HPDE6-E6E7 (cell line): Measurements from ENCODE around the gene CTSO.
"Not testable (repeated sequence)": the region's sequence is repeated elsewhere in the genome, so short reads cannot be mapped to it uniquely, and the experiment has no call there.

Source experiments
- DNase-seq: peaks from one replicate; pipeline ENCODE4 v3.0.0; 2011; ENCODE audit warnings: missing footprints; ENCODE audit errors: extremely low spot score

The CTSO gene

DNA sequence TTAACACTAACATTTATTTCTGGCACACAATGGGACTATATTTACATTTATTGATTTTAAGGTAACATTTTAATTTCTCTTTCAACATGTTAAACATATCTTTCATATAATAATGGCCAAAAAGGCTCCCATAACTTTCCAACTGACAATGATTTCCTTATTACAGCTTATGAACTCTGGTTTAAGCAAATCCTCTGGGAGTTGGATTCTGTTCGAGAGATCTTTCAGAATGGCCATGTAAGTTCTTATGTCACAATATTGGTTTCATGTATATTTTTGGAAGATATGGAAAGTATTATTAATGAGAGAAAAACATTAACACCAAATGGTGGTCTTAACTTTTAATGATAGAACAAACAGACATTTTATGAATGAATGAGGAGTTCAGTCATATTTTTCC is 46.1 kb downstream of the CTSO start:
- no peak for DNase-seq

DNA sequence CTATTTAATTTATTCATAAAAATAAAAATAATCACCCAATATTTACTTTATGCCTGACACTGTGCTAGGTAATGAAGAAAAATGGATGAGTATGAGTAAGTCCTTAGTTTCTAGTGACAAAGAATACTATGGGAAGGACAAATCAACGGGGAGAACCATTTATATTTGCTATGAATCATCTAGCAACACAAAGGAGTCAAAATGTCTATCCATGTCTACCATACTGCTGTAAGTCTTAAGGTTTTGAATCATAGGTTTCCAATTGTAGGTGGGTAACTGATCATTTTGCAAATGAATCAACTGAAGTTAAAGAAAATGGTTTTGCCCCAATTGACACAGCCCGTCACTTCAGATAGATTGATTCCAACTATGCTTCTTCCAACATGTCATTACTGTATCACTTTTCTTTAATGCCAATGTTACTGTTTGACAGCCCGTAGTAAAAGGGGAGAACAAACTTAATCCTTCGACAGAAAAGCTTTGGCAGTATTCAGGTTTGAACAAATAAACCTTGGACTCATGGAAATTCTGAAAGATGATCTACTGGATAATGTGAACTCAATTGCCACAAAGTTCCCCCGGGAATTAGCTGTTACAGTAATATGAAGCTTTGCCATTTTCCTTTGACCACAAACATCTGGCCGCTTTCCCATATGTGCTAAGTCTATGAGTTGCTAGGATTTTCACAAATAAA is 47.0 kb downstream of the CTSO start:
- no peak for DNase-seq

DNA sequence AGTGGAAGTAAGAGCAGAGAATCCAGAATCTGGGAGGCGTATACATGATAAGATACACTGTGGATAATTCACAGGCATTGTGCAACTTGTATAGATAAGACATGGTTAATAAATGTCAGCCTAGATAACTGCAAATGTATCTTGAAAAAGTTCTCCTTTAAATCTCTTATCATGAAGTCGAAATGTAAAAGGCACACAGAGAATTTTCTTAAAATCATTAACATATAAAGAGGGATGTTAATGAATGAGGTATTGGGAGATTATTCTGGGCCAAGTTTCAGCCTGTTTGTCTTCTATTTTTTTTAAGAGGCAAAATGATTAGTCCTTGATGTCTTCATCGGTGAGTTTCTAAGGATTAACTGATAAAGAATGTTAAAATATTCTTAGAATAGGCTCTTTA is 49.3 kb downstream of the CTSO start:
- no peak for DNase-seq

DNA sequence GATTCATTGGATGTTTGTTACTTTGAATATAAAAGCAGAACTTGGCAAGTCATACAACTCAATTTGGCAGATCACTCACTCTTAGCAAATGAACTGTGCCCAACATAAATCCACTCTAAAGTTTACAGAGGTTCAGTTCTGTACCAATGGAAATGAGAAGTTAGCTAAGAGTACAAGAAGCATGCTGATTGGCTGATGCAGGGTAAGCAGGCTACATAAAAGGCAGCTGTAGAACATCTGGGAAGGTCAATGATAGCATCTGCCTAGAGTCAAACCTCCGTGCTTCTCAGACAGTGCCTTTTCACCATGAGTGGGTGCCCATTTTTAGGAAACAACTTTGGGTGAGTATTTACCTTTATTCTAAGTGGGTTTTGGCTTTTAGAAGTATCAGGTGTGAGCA is 50.2 kb downstream of the CTSO start, which contains the start of gene TDO2:
Gene TDO2, plus strand, starts transcription at position 244 of the 400 bp plus-strand sequence. Its CDS starts 63 bp downstream, at position 307.
- no peak for DNase-seq

DNA sequence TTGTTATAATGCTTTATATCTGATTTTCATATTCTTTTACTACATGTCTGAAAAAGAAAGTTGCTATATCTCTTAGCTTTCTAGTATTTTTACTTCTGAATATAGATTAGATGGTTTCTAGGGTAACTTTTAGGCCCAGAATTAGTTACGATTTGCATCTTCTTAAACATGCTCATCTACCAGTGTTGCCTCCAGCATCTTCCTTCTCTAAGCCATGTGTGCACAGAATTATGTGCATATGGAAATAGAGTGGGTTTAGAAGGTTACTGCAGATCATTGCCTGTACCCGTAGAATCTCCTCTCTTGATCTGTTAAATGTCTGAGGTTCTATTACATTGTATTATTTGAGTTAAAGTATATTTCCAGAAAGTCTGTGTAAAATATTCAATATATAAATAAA is 52.7 kb downstream of the CTSO start:
- DNase-seq: no peak

DNA sequence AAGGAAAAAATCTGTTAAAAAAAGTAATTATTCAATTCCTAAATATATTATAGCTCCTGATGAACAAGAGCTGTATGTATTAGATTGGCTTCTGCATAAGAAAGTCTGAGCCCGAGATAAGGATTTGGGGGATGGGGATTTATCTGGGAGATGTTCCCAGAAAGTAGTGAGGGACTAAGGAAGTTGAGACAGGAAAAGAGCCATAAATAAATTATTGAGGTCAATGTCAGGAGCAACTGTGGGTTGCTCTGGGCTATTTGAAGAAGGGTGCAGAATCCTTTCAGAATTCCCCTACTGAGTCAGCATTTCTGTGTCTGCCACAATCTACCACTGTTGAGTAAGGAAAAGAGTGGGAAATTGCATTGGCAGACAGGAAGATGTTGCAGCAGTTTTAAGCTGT is 53.3 kb downstream of the CTSO start:
- DNase-seq: no peak

DNA sequence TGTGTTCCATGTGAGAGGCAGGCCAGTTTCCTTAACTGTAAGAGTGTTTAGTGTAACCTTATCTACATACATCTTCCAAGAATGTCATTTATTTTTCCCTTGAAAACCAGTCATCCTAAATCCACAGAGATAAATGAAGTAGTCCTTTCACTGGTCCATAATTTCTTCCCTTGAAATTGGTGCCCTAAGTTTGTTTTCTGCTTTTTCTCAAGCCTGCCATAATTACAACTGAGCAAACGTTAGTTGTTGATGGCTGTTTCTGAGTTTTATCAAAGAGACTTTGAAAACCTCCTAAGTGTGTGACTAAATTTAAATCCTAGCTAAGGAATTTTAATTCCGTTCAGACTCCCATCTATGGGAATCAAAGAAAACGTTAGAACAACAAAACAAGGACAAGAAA is 53.8 kb downstream of the CTSO start:
- no peak for DNase-seq

DNA sequence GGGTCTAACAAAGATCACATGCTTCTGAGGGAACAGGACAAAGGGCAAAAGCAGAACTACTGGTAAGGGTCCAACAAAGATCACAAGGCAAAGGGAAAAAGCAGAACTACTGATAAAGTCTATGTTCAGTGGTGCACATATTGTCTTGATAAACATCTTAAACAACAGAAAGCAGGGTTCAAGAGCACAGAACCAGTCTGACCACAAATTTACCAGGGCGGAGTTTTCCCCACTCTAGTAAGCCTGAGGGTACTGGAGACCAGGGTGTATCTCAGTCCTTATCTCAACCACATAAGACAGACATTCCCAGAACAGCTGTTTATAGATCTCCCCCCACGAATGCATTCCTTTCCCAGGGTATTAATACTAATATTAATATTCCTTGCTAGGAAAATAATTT is 55.3 kb downstream of the CTSO start:
- DNase-seq: not testable (repeated sequence)

DNA sequence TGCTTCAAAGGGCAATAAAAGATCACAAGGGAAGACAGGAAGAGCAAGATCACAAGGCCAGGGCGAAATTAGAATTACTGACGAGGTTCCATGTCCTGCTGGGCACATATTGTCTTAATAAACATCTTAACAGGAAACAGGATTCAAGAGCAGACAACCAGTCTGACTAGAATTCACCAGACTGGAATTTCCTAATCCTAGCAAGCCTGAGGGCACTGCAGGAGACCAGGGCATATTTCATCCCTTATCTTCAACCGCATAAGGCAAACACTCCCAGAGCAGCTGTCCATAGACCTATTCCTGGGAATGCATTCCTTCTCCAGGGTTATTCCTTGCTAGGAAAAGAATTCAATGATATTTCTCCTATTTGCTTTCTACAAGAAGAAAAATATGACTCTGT is 62.6 kb downstream of the CTSO start:
- DNase-seq: no peak

DNA sequence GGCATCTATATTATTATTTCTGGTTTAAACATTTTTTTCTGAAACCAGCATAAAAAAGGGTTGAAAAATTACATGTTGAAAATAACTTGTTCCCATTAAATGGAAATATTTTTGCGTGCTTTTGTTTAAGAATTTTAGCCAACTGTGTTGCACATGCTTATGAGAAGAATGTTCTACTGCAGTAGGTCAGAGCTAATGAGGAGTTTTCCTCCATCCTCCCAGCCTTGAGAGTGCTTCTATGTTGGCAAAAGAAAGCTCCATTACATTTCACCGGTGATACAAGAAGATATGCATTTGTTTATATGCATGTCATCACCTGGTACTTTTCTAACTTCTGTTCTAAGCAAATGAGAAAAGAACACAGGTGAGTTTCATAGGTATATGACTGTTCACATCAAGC is 63.7 kb downstream of the CTSO start:
- DNase-seq: no peak

DNA sequence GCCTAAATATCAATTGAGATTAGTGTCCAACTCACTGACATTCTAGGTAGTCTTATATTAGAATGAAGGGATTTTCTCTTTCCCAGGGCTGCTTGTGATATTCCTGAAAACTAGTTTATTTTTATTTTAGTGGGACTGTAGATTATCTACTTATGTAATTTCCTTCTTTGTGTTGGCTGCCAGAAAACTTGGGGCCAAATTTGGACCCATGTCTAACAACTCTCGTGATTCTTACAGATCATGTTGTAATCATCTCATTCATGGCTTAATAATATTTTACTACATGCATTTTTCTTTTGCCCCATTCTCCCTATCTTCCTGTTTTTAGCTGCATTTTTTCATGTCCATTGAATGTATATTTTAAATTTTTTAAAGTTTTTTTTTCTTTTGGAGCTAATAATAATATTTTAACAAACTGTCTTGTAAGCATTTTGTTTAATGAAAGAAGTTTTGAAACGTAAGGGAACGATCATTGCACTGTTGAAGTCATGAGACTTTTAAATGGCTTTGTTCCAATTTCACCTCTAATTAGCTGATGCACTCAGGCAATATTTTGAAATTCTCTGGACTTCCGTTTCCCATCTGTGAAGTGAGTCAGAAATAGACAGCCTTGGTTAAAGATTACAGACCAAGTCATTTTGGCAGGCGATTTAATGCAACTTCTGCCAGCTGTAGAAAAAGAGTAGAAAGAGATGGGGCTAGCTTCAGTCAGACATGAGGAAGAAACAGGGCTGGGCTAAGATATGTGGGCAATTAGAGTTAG is 64.5 kb downstream of the CTSO start:
- DNase-seq: peak; percentile 12

DNA sequence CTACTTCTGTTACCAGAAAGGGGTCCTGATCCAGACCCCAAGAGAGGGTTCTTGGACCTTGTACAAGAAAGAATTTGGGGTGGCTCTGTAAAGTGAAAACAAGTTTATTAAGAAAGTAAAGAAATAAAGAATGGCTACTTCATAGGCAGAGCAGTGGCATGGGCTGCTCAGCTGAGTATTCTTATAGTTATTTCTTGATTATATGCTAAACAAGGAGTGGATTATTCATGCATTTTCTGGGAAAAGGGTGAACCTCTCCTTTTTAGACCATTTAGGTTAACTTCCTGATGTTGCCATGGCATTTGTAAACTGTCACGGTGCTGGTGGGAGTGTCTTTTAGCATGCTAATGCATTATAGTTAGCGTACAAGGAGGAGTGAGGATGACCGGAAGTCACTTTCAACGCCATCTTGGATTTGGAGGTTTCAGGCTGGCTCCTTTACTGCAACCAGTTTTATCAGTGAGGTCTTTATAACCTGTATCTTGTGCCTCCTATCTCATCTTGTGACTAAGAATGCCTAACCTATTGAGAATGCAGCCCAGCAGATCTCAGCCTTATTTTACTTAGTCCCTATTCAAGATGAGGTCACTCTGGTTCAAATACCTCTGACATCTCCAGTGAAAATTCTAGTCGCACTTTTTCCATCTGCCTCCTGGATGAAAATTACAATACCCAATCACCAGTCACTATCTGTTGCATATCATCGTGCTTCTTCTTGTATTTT is 65.7 kb downstream of the CTSO start:
- DNase-seq: no peak

DNA sequence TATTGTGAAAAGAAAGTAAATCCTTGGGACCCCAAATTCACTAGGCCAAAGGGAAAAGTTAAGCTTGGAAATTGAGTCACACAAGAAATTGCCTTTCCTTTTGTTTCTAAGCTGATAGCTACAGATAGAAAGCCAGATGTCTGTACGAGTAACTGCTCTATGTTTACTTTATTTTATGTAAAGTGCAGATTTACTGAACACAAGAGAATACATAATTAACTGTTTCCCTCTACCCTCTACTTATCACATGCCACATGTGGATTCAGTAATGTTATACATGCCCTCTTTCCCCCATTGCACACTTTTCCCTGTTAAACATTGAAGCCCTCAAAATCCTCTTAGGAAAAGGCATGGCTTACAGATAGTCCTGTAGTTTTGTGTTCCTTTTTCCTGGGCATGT is 66.6 kb downstream of the CTSO start:
- no peak for DNase-seq

DNA sequence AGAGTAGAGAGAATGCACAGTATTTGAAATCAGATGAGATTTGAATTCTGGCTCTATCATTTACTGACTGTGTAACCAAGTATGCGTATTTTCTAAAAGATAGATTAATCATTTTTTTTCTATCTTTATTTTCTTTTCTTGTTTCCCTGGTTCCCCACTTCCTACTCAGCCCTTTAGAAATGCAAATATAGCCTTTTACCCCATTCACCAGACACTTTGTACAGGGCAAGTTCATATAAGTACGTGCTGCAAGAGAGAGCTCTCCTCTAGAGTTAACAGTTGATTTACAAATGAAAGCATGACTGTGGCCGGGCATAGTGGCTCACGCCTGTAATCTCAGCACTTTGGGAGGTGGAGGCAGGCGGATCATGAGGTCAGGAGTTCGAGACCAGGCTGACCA is 68.0 kb downstream of the CTSO start:
- DNase-seq: no peak

DNA sequence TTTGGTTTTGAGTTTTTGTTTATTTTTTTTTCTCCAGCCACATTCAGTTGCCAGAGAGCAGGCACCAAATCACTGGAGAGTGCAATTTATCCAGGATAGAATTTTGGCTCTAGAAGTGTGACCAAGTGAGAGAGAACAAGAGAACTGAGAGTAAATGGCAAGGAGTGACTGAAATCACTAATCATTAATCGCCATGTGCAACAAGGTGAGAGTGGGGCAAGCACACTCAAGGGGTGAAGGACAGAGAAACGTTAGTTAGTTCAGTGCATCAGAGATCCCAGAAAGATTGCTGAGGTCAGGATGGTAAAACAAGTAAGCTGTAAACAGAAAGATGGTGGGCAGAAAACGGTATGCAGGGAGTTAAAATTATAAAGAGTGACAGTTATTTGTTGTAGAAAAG is 69.8 kb downstream of the CTSO start:
- no peak for DNase-seq

DNA sequence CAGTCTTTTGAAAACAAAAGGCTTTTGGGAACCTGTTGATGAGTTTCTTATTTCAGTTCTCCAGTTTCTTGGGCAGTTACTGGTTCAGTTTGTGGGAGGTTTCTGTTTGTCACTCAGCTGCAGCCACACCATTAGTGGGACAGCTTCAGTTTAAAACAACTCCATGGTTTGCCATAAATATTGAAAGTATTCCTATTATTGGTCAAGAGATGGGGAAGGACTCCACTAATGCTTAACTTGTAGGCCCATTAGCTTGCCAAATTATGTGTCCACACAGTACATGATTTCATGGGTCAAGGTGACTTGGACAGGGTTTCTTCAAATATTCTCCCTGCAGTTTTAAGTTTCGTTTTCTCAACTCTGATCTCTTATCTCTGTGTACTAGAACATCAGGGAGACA is 72.1 kb downstream of the CTSO start:
- no peak for DNase-seq

DNA sequence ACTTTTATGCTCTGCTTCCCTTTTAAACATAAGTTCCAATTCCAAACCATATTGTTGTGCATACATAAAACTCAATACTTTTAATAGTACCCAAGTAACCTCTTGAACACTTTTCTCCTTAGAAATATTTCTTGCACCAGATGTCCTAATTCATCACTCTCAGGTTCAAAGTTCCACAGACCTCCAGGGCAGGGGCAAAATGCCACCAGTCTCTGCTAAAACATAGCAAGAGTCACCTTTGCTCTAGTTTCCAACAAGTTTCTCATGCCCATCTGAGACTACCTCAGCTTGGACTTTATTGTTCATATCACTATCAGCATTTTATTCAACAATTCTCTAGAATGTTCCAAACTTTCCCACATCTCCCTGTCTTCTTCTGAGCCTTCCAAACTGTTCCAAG is 73.9 kb downstream of the CTSO start:
- DNase-seq: no peak

DNA sequence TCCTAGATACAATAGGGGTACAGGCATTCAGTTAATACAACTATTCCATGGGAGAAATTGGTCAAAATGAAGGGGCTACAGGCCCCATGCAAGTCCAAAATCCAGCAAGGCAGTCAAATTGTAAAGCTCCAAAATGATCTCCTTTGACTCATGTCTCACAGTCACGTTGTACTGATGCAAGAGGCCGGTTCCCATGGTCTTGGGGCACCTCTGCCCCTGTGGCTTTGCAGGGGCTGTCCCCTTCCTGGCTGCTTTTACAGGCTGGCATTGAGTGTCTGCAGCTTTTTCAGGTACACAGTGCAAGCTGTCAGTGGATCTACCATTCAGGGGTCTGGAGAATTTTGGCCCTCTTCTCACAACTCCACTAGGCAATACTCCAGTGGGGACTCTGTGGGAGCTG is 75.1 kb downstream of the CTSO start:
- no peak for DNase-seq

DNA sequence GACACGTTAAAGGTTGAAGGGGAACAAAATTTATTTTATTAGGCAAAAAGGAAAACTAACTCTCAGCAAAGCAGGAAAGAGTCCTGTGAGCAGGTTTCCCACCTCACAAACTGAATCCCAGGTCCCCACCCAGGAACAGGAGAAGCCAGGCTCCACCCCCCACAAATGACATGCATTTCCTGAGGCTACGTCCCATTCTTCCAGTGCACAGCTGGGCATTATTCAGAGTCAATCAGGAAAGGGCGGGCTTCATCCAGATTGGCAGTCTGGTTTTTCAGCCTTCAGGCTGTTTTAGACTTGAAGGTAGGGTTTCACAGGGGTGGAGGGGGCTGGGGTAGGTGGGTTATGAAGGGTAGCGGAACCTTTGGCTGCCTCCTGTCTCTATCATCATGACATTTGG is 75.7 kb downstream of the CTSO start:
- no peak for DNase-seq

DNA sequence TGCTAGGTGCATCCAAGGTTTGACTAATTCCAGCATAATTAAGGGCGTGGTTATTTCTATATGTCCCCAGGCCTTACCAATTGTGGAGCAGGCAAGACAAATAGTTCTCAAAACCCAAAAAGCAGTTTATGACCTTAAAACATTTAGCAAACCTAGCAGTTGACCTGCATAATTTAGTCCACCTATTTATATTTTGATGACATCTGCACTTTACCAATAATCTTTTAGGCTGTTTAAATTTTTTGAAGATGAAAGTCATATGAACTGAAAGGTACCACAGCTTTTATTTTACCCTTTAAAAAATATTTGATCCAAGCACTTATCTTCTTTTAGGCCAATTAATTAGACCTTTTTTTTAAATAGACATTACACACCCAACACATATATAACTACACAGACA is 77.8 kb downstream of the CTSO start:
- DNase-seq: no peak
